Common myeloid progenitor, CD34-positive (primary cell): ENCODE measurements around the gene ALDOA.
"Not testable (repeated sequence)": the region's sequence is repeated elsewhere in the genome, so short reads cannot be mapped to it uniquely, and the experiment has no call there.

ENCODE experiments used
- CTCF ChIA-PET: fragments of 350-600 bp; sonication (Branson Sonifier 250); formaldehyde crosslinking; loops from one replicate; lab custom pipeline; 2021; ENCODE audit warnings: antibody characterized with exemption; lab: Charles Lee
- POLR2A ChIA-PET: fragments of 350-600 bp; sonication (Branson Sonifier 250); formaldehyde crosslinking; loops from one replicate; lab custom pipeline; 2021; ENCODE audit warnings: antibody characterized with exemption; lab: Charles Lee
- DNase-seq, 3 donors: peaks; one replicate each; pipeline versions ENCODE4 v3.0.0 to v3.0.0-alpha.2; 2013
- H3K27ac ChIP-seq, 2 experiments: 1 replicate in 1 of 2; 2 replicates in 1 of 2; pipeline ENCODE4 v1.7.0; 2013; ENCODE audit warnings: inconsistent platforms in 2 of 2, low read length in 2 of 2, mild to moderate bottlenecking in 2 of 2, low read depth in 1 of 2, moderate library complexity in 1 of 2; ENCODE audit not compliant: severe bottlenecking in 2 of 2, insufficient read depth in 1 of 2, poor library complexity in 1 of 2
- H3K27me3 ChIP-seq, 5 experiments: replicated peaks in 2 of 5; 1 replicate in 3 of 5; 2 replicates in 2 of 5; pipeline versions ENCODE4 v1.6.1 to v1.7.0; 2013; ENCODE audit warnings: low read length in 4 of 5, mild to moderate bottlenecking in 2 of 5, moderate library complexity in 2 of 5, inconsistent platforms in 1 of 5; ENCODE audit not compliant: insufficient read depth in 5 of 5, control insufficient read depth in 4 of 5
- H3K36me3 ChIP-seq, 4 experiments: 1 replicate in 2 of 4; 2 replicates in 2 of 4; pipeline versions ENCODE4 v1.6.1 to v1.7.0; 2013; ENCODE audit warnings: low read length in 3 of 4, control low read depth in 1 of 4, mild to moderate bottlenecking in 1 of 4; ENCODE audit not compliant: control insufficient read depth in 4 of 4, insufficient read depth in 4 of 4
- H3K4me1 ChIP-seq, 4 experiments: 1 replicate in 3 of 4; 2 replicates in 1 of 4; pipeline versions ENCODE4 v1.6.1 to v1.7.1; 2013; ENCODE audit warnings: low read length in 3 of 4, mild to moderate bottlenecking in 3 of 4, control low read depth in 1 of 4, inconsistent platforms in 1 of 4, moderate library complexity in 1 of 4; ENCODE audit not compliant: control insufficient read depth in 4 of 4, insufficient read depth in 4 of 4; ENCODE audit errors: control extremely low read depth in 1 of 4
- H3K4me3 ChIP-seq, 7 experiments: 1 replicate in 4 of 7; 2 replicates in 3 of 7; pipeline versions ENCODE4 v1.5.1 to v1.7.0; 2013; ENCODE audit warnings: mild to moderate bottlenecking in 7 of 7, low read length in 6 of 7, moderate library complexity in 6 of 7, inconsistent platforms in 2 of 7, low read depth in 2 of 7, control low read depth in 1 of 7; ENCODE audit not compliant: insufficient read depth in 4 of 7, control insufficient read depth in 1 of 7; ENCODE audit errors: extremely low read depth in 1 of 7
- H3K9me3 ChIP-seq, 5 experiments: 1 replicate in 4 of 5; 2 replicates in 1 of 5; pipeline versions ENCODE4 v1.6.1 to v1.7.1; 2013; ENCODE audit warnings: low read length in 4 of 5, mild to moderate bottlenecking in 2 of 5, inconsistent platforms in 1 of 5, low read depth in 1 of 5, moderate library complexity in 1 of 5; ENCODE audit not compliant: control insufficient read depth in 4 of 5, insufficient read depth in 2 of 5; ENCODE audit errors: control extremely low read depth in 1 of 5
- WGBS: methylation state at CpG from one replicate; pipeline ENCODE4 v1.1.5; 2013; ENCODE audit not compliant: insufficient coverage; 5-methylcytosine and 5-hydroxymethylcytosine counted together

Gene ALDOA

DNA sequence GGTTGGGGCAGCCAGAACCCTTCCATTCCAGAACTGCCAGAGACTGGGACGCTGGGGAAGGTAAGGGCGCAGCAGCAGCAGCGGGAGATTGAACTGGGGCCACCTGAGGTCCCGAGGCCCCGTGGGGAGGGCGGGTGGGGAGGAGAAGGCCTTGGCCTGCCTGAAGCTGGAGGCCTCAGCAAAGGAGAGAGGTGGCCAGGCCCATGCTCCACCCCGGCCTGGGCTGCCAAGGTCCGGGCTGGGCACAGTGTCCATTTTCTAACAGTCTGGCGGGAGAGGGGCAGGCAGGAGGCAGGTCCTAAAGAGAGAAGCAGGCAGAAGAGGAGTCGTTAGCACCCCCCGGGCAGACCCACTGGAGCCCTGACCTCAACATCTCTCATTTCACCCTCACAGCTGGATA, 48.9 kb downstream of the ALDOA start:
- POLR2A ChIA-PET: no interaction called here
- Histone ChIP-seq H3K27ac (no peak overlapping the region), H3K9me3 (no peaks in the 10 kb centered on the region), H3K4me1 (peaks cover 0 to 4% (median 0%) of the 10 kb centered on the region in 4 experiments), H3K27me3 (no peaks in the 10 kb centered on the region), H3K36me3 (peaks cover 11 to 73% (median 25%) of the 10 kb centered on the region in 4 experiments), H3K4me3 (no peak overlapping the region)
- DNase-seq: no peak
- CTCF ChIA-PET: interaction anchor here (0.7 to 5.2 kb wide), 2 partner anchors 11 to 23 kb away, joined by 5 to 54 read pairs; partner anchors contain the start of gene TBX6
- 97% methylated on average over 6 of the region's 11 CpGs for WGBS

DNA sequence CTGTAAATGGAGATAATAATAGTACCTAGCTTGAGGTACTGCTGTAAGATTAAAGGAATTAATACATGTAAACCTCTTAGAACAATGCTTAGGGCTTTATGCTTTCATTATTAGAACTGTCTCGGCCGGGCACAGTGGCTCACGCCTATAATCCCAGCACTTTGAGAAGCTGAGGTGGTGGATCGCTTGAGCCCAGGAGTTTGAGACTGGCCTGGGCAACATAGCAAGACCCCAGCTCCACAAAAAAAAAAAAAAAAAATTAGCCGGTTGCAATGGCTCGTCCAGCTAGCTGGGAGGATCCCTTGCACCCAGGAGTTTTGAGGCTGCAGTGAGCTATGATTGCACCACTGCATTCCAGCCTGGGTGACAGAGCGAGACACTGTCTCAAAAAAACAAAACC, 49.3 kb downstream of the ALDOA start:
- H3K4me3 ChIP-seq, H3K4me1 ChIP-seq, H3K27ac ChIP-seq, DNase-seq, H3K9me3 ChIP-seq, POLR2A ChIA-PET, H3K27me3 ChIP-seq: not testable (repeated sequence)
- peaks cover 13 to 73% (median 28%) of the 10 kb centered on the region in 4 experiments for H3K36me3 ChIP-seq
- CTCF ChIA-PET: interaction anchor here (0.7 kb wide), 1 partner anchor 12 kb away, joined by 5 read pairs; no protein-coding TSS in a partner anchor
- WGBS: 94% methylated on average over 5 of the region's 7 CpGs

DNA sequence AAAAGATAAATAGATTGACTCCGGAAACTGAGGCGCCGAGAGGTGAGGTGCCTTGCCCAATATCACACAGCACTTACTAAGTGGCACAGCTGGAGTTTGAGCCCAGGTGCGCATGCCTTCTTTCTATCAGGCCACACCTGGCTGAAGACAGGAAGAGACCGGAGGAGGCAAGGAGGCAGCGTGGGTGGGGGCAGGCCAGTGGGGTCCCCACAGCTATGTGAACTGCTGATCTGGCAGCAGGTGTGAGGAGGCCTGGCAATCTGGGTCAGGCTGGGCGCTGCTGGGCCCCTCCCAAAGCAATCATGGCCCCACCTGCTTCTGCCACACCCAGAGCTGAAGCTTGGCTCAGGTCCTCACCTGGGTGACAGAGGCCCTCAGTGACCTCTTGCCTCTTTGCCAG, 49.7 kb downstream of the ALDOA start:
- ChIA-PET POLR2A (no interaction called here), CTCF (interaction anchor here (0.7 to 0.9 kb wide), 2 partner anchors 9 to 12 kb away, joined by 3 to 5 read pairs; no protein-coding TSS in a partner anchor)
- H3K36me3 ChIP-seq: peaks cover 13 to 72% (median 29%) of the 10 kb centered on the region in 4 experiments
- 95% methylated on average over 7 of the region's 7 CpGs for WGBS
- H3K4me3 ChIP-seq: no peak overlapping the region
- no peak for DNase-seq
- peaks cover 0 to 4% (median 0%) of the 10 kb centered on the region in 4 experiments for H3K4me1 ChIP-seq
- H3K9me3 ChIP-seq: no peaks in the 10 kb centered on the region
- no peak overlapping the region for H3K27ac ChIP-seq
- H3K27me3 ChIP-seq: no peaks in the 10 kb centered on the region

DNA sequence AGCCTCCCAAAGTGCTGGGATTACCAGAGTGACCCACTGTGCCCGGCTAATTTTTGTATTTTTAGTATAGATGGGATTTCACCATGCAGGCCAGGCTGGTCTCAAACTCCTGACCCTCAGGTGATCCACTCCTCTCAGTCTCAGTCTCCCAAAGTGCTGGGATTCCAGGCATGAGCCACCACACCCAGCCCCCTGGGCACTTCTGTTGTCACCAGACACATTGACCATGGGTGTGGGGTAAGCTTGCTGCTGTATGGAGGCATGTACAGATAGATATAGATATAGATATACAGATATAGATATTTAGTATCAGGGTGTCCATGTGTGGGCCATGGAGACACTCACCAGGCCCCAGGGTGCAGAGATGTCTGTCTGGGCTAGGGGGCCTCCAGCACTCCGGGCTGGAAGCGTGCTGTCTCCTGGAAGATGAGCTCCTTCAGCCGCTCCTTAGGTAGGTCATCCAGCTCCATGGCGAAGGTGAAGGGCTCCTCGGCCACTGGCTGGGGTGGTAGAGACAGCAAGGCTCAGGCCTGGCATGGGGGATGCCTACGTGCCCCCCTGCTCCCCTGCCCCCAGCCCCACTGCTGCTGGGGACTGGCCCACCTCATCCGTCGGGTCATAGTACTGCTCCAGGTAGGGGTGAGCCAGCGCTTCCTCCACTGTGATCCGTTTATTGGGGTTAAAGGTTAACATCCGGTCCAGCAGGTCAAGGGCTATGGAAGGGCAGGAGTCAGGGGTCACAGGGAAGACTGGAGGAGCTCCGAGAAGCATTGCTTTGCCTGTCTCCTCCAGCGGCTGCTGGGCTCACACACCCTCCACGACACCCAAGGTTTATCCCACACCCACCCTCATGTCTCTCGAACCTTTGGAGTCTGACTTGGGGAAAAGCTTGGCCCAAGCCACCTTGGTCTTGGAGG, 51.0 kb downstream of the ALDOA start:
- no peak overlapping the region for H3K27ac ChIP-seq
- CTCF ChIA-PET: interaction anchor here (0.7 to 0.9 kb wide), 3 partner anchors 10 to 352 kb away, joined by 3 read pairs; no protein-coding TSS in a partner anchor
- WGBS: 100% methylated on average over 12 of the region's 16 CpGs
- POLR2A ChIA-PET: no interaction called here
- no peak overlapping the region for H3K4me3 ChIP-seq
- peaks cover 0 to 6% (median 3%) of the 10 kb centered on the region in 4 experiments for H3K4me1 ChIP-seq
- no peak for DNase-seq
- peaks cover 13 to 64% (median 29%) of the 10 kb centered on the region in 4 experiments for H3K36me3 ChIP-seq
- H3K9me3 ChIP-seq: no peaks in the 10 kb centered on the region
- H3K27me3 ChIP-seq: no peaks in the 10 kb centered on the region

DNA sequence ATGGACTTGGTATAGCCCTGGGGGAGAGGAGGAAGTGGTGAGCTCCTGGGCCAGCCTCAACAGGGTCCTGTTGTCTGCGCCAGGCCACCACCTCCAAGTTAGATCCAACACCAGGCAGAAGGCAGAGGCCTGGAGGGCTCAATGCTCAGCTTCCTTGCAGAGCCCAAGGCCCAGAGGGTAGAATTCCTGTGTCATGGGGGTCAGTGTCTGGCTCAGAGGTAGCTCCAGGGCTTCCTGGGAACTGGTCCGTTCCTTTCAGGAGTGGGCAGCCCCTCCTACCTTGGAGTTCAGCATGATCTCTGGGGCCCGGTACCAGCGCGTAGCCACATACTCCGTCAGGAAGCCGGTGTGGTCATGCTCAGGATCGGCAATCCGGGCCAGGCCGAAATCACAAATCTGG, 52.2 kb downstream of the ALDOA start:
- 98% methylated on average over 9 of the region's 10 CpGs for WGBS
- Histone ChIP-seq H3K36me3 (peaks cover 13 to 56% (median 30%) of the 10 kb centered on the region in 4 experiments), H3K4me1 (peaks cover 0 to 16% (median 13%) of the 10 kb centered on the region in 4 experiments)

DNA sequence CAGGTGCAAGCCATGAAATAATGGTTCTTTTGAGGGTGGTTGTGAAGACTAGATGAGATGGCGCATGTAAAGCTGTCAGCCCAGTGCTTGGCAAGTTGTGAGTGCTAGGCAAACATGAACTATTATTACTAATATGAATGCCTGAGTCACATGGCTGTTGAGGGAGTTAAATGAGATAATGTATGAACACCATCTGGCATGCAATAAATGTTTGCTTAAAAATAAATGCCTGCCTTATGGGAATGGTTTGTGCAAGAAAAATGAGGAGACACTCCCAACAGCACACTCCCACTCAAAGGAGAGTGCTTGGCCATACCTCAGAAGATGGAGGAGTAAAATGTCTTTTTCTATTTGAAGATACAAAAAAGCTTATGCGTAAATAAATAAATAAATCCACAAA, 53.9 kb downstream of the ALDOA start:
- WGBS: 100% methylated on average over 2 of the region's 2 CpGs
- ChIA-PET CTCF (interaction anchor here (1.2 kb wide), 1 partner anchor 15 kb away, joined by 4 read pairs; no protein-coding TSS in a partner anchor), POLR2A (no interaction called here)
- Histone ChIP-seq H3K27me3 (no peaks in the 10 kb centered on the region), H3K4me3 (no peak overlapping the region), H3K36me3 (peaks cover 13 to 40% (median 29%) of the 10 kb centered on the region in 4 experiments), H3K9me3 (no peaks in the 10 kb centered on the region), H3K27ac (no peak overlapping the region), H3K4me1 (peaks cover 2 to 21% (median 17%) of the 10 kb centered on the region in 4 experiments)
- no peak for DNase-seq

More for the DNA sequence above, 52.2 kb downstream of the ALDOA start:
- DNase-seq: no peak
- CTCF ChIA-PET: interaction anchor here (1.2 kb wide), 1 partner anchor 302 kb away, joined by 3 read pairs; the partner anchor contains the start of gene PAGR1
- POLR2A ChIA-PET: no interaction called here
- no peaks in the 10 kb centered on the region for H3K27me3 ChIP-seq
- no peak overlapping the region for H3K4me3 ChIP-seq
- H3K27ac ChIP-seq: peak overlapping the region in 1 of 2 experiments; percentile 1
- H3K9me3 ChIP-seq: no peaks in the 10 kb centered on the region
